GM18508 (cell line): ENCODE results near the gene OSTF1.

Source experiments
- ATAC-seq: cut with Tn5 transposase; IDR thresholded peaks from one replicate; pipeline ENCODE4 v1.9.1; 2021; ENCODE audit warnings: moderate number of reproducible peaks; ENCODE audit not compliant: insufficient read depth, unreplicated experiment

Gene OSTF1

GRCh38 chr9:75156858-75157257 lies 68.5 kb downstream of the OSTF1 start:
- no peak for ATAC-seq

GRCh38 chr9:75161116-75161857 lies 73.0 kb downstream of the OSTF1 start:
- no peak for ATAC-seq

GRCh38 chr9:75163764-75164163 lies 75.5 kb downstream of the OSTF1 start:
- no peak for ATAC-seq

GRCh38 chr9:75164573-75164972 lies 76.3 kb downstream of the OSTF1 start:
- ATAC-seq, result no peak

GRCh38 chr9:75167281-75167680 lies 79.0 kb downstream of the OSTF1 start:
- ATAC-seq, result no peak

GRCh38 chr9:75168270-75169178 lies 80.2 kb downstream of the OSTF1 start:
- ATAC-seq, result no peak

GRCh38 chr9:75169623-75170022 lies 81.3 kb downstream of the OSTF1 start:
- ATAC-seq, result no peak

- ATAC-seq, result no peak
Measured at GRCh38 chr9:75170898-75171360, 82.6 kb downstream of the OSTF1 start.

GRCh38 chr9:75175395-75175794 lies 87.1 kb downstream of the OSTF1 start:
- ATAC-seq, result no peak

GRCh38 chr9:75176037-75176436 lies 87.7 kb downstream of the OSTF1 start:
- no peak for ATAC-seq

- no peak for ATAC-seq
Measured at GRCh38 chr9:75181750-75182149, 93.4 kb downstream of the OSTF1 start.

- no peak for ATAC-seq
Measured at GRCh38 chr9:75183306-75183705, 95.0 kb downstream of the OSTF1 start.

- no peak for ATAC-seq
Measured at GRCh38 chr9:75184471-75184870, 96.2 kb downstream of the OSTF1 start.

GRCh38 chr9:75185585-75186170 lies 97.4 kb downstream of the OSTF1 start:
- ATAC-seq, result peak; percentile 77

- no peak for ATAC-seq
Measured at GRCh38 chr9:75186767-75187380, 98.6 kb downstream of the OSTF1 start.

- no peak for ATAC-seq
Measured at GRCh38 chr9:75188756-75189155, 100.4 kb downstream of the OSTF1 start.

- ATAC-seq, result no peak
Measured at GRCh38 chr9:75190762-75191161, 102.4 kb downstream of the OSTF1 start.
